Astrocyte of the cerebellum (primary cell): ENCODE results near the gene KCNK13.
"Not testable (repeated sequence)": the region's sequence is repeated elsewhere in the genome, so short reads cannot be mapped to it uniquely, and the experiment has no call there.

Source experiments
- DNase-seq: peaks from one replicate; pipeline ENCODE4 v3.0.0-alpha.2; 2011; ENCODE audit warnings: low read depth
- H3K4me3 ChIP-seq: 2 replicates; pipeline ENCODE4 v1.5.1; 2011; ENCODE audit warnings: mild to moderate bottlenecking, low read depth, low read length, moderate library complexity
- CTCF ChIP-seq: IDR thresholded peaks from 2 replicates; pipeline ENCODE4 v1.5.1; 2012; ENCODE audit warnings: low read length, low read depth, moderate library complexity, mild to moderate bottlenecking; ENCODE audit errors: missing control alignments
- in situ Hi-C: cut with HindIII; loops from 2 replicates; pipeline ENCODE4 v1.10.0; 2017; ENCODE audit warnings: low sequenced_read_pairs

KCNK13 gene

GRCh38 chr14:90191585-90191984, 129.8 kb downstream of the KCNK13 start:
- DNase-seq, result no peak
- no peak for TF ChIP-seq CTCF
- no peak overlapping the region for H3K4me3 ChIP-seq
- in situ Hi-C loops, result no loop called here

- peak; percentile 13 for TF ChIP-seq CTCF
- H3K4me3 ChIP-seq, result no peak overlapping the region
- no peak for DNase-seq
- in situ Hi-C loops, result no loop called here
Measured at GRCh38 chr14:90193925-90194324, 132.1 kb downstream of the KCNK13 start.

- no peak for TF ChIP-seq CTCF
- H3K4me3 ChIP-seq, result no peak overlapping the region
- in situ Hi-C loops, result no loop called here
- no peak for DNase-seq
Measured at GRCh38 chr14:90194706-90195105, 132.9 kb downstream of the KCNK13 start.

GRCh38 chr14:90198541-90199060, 136.8 kb downstream of the KCNK13 start:
- H3K4me3 ChIP-seq, result no peak overlapping the region
- TF ChIP-seq CTCF, result no peak
- DNase-seq, result no peak
- in situ Hi-C loops, result no loop called here

GRCh38 chr14:90200546-90200945, 138.8 kb downstream of the KCNK13 start:
- DNase-seq, H3K4me3 ChIP-seq, in situ Hi-C loops: not testable (repeated sequence)

GRCh38 chr14:90201344-90201743, 139.6 kb downstream of the KCNK13 start:
- TF ChIP-seq CTCF, result no peak
- in situ Hi-C loops, result no loop called here
- no peak for DNase-seq
- no peak overlapping the region for H3K4me3 ChIP-seq

- in situ Hi-C loops, result no loop called here
- no peak overlapping the region for H3K4me3 ChIP-seq
- no peak for TF ChIP-seq CTCF
- no peak for DNase-seq
Measured at GRCh38 chr14:90204516-90204915, 142.7 kb downstream of the KCNK13 start.
